ENCODE measurements around the gene CCDC66.
A peak's percentile ranks its signal among the peaks of the same experiment; 100 is the strongest.
"Not testable (repeated sequence)": the region's sequence is repeated elsewhere in the genome, so short reads cannot be mapped to it uniquely, and the experiment has no call there.

The CCDC66 gene

DNA sequence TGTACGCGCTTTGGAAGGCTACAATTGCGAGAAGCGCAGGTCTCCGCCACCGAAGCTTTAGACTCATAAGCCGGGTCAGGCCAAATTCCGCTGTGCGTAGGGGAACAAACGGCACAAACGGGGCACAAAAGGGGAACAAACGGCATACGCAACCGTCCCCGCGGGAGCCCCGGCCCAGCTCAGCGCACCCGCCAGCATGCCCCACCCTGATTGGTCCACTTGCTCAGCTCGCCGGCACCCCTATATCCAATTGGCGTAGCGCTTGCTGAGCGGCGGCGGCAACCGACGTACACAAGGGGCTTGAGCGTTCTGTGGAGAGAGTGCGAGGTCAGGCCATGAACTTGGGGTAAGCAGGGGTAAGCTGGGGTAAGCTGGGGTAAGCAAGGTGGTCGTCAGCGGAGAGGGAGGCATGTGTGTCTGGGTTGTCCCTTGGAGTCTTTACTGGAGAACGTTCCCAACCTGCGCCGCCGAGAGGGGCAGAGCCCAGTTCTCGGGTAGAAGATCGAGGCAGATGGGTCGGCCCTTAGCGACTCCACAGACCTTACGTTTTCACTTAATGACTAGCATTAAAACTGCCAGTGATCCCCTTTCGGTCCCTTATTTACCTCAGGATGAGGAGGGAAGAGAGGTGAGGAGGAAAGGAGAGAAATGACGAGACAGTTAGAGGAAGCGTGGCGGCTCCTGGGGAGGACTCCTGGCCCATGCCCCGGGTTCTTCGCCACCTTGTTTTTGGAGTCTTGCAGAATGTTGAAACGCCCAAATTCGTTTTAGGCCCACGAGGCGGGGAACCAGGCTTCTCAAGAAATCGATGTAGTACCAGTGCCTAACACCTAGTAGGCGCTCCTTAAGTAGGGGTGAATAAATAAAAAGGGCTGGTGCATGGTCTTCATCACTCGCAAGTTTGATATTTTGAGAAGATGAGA is at the start of gene CCDC66:
Gene CCDC66 (plus strand): TSS at position 268 of the 923 bp plus-strand sequence. CDS start 68 bp downstream, at position 336.
- DNase-seq: peak; percentile 95

DNA sequence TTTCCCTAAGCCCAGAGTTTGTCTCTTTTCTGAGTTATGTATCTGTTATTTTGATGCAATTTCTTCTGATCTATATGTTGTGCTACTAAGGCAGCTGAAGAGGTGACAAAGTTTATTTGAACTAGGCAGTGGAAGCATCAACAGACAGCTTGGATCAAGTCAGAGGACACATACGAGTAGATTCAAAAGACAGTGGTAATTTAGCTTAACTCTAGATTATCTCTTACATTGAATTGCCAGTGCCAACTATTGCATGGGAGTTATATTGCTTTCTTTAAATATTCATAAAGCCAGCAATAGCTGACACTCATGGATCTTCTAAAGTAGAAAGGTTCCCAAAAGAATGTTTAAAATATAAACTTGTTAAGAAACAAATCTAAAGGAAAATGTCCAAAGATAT is 37.3 kb upstream of the CCDC66 start:
- DNase-seq: no peak

DNA sequence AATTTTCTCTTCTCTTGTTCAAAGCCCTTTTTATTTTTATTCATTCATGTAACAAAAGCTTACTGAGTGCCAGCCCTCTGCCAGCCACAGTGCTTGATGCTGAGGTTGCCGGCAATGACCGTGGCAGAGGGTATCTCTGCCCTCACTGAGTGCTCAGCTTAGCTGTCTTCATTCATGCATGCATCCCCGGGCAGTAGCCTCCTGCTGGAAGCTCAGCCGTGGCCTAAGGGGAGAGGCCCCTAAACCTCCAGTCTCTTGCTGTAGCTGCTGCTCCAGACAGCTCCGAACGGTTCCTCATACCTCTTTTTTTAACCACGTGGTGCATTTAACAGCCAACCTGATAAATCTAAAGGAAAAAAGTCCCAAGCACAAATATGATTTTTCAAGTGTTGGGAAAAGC is 34.6 kb upstream of the CCDC66 start:
- no peak for DNase-seq

DNA sequence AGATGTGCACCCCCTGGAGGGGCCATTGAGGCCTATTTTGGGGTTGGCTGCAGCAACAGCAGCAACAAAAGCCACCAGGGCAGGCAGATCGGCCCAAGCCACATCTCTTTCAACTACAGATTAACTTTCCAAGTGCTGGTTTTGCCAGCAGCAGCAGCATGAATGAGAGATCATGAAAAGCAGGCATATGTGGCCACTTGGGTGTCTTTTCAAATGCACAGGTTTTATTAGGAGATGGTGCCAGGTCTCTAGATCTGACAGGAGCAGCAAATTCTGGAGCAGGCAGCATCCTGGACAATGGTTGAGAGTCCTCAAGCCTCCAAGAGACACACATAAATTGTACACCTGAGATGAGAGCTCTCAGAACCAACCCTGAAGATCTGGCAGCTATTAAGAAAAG is 31.7 kb upstream of the CCDC66 start:
- DNase-seq: no peak

DNA sequence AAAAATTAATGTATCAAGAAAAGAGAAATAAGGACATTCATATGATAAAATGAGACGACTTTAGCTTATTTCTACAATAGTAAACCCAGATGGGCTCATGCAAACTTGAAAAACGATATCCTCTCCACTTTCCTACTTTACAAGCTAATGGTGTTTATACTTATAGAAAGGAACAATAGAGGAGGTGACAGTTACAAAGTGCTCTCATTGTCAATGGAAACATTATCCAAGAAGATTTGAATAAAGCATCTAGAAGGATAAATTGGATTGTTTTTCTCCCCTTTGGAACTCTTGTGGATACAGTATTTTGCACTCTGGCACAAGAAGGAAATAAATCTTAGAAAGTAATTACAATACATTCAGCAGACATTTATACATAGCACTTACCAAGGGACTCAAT is 20.2 kb upstream of the CCDC66 start:
- no peak for DNase-seq

DNA sequence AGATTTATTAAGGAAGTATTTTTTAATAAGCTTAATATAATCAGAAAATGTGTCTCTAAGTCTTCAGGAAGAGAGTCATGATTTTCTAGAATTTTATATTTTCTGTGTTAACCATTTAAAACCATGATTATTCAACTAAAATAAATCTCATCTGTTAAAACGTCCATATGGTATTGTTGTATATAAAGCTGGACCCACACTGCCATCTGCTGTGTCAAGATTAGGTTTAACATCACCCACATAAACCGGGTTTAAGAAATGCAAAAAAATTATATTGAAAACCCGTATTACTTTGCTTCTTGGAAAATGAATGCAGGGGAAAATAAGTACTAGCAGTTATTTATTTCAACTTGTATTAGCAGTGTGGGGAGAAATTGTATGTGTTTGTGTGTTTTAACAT is 9.5 kb upstream of the CCDC66 start:
- no peak for DNase-seq

DNA sequence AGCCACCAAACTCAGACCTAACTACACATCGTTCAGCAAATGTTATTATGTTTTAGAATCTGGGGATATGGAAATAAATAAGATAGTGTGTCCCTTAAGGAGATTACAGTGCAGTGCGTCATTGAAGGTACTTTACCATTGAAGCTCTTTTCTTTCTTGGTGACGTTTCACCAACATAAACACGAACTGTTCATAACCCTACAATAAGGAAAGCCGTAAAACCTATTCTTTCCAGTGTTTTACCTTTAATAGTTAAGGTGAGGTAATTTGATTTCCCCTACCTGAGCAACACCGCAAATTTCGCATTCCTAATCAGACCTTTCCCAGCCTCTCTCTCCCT is 826 bp downstream of the CCDC66 start:
- DNase-seq: no peak

DNA sequence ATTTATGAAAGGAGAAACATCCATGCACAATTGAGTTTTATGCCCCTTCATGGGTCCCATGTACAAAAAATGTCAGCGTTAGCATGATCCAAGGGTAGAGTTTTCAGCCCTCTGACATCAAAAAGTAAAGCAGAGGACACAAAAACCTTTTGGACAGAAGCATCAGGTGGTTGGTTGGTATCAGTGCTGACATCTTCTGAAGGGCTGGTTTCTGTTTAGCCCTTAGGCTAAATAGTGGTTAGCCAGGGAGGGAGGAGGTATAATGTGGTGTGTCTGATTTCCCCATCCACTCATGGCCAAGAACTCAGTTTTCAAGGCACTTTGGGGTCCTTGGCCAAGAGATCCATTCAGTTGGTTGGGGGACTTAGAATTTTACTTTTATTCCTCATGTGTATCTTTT is 16.5 kb downstream of the CCDC66 start:
- no peak for DNase-seq

DNA sequence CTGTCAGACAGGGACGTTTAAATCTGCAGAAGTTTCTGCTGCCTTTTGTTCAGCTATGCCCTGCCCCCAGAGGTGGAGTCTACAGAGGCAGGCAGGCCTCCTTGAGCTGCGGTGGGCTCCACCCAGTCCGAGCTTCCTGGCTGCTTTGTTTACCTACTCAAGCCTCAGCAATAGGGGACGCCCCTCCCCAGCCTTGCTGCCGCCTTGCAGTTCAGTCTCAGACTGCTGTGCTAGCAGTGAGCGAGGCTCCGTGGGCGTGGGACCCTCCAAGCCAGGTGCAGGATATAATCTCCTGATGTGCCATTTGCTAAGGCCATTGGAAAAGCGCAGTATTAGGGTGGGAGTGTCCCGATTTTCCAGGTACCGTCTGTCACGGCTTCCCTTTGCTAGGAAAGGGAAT is 25.0 kb downstream of the CCDC66 start:
- DNase-seq: not testable (repeated sequence)

DNA sequence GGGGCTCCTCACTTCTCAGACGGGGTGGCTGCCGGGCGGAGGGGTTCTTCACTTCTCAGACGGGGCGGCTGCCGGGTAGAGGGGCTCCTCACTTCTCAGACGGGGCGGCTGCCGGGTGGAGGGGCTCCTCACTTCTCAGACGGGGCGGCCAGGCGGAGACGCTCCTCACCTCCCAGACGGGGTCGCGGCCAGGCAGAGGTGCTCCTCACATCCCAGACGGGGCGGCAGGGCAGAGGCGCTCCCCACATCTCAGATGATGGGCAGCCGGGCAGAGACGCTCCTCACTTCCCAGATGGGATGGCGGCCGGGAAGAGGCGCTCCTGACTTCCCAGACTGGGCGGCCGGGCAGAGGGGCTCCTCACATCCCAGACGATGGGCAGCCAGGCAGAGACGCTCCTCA is 27.3 kb downstream of the CCDC66 start:
- DNase-seq: not testable (repeated sequence)

DNA sequence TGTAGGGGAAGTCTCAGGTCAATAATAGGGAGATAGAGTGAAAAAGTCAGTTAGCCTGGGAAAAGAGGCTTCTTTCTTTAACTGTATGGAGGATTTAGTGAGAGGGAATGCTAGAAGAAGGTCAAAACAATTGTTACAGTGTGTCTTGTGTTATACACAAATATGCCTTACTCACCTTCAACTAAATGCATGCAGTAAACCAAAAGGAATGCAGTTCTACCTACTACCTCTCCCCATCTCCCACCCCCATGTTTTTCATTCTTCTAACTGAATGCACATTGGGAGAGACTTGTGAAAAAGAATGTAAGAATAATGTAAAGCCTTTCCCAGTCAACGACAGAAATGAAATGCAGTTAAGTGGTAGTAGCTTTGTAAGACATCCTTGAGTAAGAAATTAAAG is 33.8 kb downstream of the CCDC66 start:
- no peak for DNase-seq

DNA sequence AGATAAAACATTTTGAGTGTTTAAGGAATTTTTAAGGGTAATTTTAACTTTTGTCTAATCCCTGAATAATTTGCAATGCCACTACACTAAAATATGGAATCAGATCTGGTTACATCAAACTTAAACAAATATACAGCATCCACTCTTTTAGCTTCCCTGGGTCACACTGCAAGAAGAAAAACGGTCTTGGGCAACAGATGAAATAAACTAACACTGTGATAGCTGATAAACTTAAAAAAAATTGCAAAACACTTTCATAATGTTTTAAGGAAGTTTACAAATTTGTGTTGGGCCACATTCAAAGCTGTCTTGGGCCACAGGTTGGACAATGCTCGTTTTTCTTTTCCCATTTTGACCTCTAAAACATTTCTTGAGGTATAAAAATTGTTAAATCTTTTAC is 34.3 kb downstream of the CCDC66 start:
- DNase-seq: no peak

DNA sequence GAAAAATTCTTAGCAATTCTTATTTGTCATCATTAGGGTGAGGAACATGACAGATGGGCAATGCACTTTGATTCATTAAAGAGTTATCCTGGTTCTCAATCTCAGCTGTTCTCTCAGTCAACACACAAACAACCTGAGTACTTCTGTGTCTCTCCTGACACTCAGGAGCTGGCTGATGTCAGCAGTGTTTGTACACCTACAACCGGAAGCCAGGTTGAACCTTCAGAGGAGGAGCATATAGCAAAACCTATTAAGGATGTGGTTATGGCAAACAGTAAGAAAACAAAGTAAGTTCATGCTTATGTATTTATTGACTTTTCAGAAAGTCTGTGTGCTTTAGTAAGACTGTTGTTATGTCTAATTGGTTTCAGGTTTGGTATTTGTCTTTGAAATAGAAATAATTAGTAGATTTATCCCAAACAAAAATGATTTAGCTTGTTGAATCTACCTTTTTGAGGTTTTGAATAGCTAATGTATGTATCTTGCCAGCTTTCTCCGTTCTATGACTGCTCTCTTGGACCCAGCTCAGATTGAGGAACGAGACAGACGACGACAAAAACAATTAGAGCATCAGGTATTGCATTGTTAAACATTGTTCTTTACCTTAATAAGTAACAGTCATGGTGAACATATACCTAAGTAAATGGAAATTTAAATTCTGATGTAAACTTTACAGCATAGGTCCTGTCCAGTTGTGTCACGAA is 36.6 kb downstream of the CCDC66 start:
- no peak for DNase-seq

DNA sequence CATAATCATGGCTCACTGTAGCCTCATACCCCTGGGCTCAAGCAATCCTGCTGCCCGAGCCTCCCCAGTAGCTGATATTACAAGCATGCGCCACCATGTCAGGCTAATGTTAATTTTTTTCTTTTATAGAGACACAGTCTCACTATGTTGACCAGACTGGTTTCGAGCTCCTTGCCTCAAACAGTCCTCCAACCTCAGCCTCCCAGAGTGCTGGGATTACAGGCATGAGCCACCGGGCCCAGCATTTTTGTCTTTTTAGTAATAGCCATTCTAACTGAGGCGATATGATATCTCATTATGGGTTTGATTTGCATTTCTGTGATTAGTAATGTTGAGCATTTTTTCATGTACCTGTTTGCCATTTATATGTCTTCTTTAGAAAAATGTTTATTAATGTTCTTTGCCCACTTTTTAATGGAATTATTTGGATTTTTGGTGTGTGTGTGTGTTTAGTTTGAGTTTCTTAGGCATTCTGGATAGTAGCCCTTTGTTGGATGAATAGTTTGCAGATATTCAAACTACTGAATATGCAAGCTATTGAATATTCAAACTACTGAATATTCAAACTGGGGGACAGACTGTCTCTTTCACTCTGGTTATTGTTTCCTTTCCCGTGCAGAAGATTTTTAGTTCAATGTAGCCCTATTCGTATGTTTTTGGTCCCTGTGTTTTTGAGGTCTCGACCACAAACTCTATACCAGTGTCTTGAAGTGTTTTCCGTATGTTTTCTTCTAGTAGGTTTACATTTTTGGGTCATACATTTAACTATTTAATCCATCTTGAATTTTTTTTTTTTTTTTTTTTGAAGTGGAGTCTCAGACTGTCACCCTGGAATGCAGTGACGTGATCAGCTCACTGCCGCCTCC is 39.2 kb downstream of the CCDC66 start:
- DNase-seq: no peak

DNA sequence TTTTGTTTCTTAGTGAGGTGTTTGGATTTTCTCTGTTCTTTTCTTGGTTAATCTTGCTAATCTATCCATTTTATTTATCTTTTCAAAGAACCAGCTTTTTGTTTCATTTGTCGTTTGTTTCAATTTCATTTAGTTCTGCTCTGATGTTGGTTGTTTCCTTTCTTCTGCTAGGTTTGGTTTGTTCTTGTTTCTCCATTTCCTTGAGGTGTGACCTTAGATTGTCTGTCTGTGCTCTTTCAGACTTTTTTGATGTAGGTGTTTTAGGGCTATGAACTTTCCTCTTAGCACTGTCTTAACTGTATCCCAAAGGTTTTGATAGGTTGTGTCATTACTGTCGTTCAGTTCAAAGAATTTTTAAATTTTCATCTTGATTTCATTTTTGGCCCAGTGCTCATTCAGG is 51.5 kb downstream of the CCDC66 start:
- DNase-seq: not testable (repeated sequence)

DNA sequence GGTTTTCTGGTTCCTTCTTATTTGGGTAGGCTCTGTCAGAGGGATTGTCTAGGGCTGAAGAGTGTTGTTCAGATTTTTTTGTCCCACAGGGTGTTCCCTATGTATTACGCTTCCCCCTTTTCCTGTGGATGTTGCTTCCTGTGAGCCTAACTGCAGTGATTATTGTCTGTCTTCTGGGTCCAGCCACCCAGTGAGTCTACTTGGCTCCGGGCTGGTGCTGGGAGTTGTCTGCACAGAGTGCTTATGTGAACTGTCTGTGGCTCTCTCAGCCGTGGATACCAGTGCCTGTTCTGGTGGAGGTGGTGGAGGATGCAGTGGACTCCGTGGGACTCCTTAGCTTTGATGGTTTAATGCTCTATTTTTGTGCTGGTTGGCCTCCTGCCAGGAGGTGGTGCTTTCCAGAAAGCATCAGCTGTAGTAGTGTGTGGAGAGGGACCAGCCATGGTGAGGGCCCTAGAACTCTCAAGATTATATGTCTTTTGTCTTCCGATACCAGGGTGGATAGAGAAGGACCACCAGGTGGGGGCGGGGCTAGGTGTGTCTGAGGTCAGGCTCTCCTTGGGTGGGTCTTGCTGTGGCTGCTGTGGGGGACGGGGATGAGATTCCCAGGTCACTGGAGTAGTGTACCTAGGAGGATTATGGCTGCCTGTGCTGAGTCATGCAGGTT is 53.8 kb downstream of the CCDC66 start:
- no peak for DNase-seq

DNA sequence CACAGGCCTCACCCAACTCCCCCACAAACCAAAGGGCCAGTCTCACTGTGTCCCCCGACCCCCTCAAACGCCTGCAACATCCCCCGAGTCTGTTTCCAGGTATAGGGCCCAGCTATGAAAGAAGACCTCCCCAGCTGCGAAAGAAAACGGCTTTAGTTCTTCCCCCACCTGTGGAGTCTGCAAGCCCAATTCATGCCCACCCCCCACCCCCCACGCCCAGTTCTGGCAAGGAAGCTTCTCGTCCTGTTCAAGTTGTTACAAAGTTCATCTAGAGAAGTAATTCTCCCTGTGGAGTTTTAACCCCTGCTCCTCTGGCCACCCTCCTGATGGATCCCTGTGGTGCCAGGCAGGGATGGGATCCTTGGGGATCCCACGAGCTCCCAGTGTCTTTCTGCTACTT is 54.4 kb downstream of the CCDC66 start:
- DNase-seq: no peak

DNA sequence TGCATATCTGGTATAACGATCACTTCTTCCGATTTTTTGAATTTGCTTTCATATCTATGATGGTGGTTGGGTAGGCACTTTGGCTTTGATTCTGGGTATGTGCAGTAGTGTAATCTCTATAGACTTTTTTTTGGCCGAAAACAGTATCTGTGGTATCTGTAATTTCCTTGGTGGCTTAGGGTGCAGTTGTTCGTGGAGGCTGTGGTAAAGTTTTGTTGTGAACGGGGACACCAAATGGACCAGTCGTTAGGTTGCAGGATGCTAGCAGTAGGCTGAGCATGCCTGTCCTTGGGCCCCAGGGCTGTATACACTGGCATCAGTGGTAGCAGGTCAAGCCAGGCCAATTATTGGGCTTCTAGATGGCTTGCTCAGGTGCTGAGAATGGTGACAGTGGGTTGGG is 55.2 kb downstream of the CCDC66 start:
- no peak for DNase-seq

DNA sequence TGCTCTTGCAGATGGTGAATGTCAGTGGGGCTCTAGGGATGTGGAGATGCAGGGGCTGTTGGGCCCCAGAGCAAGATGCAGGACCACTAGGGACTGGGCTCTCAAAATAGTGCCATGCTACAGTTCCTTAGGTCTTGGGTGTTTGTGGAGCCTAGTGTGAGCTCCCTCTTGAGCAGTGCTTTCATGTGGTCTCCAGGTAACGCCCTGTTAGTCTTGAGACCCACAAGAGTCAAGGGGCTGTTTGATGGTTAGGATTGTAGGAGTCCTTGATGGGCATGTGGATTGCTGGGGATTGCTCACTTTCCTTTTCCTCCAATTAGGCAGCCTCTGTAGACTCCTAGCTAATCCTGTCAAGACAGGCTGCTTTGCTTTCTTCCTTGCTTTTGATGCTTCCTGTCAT is 56.0 kb downstream of the CCDC66 start:
- DNase-seq: no peak

DNA sequence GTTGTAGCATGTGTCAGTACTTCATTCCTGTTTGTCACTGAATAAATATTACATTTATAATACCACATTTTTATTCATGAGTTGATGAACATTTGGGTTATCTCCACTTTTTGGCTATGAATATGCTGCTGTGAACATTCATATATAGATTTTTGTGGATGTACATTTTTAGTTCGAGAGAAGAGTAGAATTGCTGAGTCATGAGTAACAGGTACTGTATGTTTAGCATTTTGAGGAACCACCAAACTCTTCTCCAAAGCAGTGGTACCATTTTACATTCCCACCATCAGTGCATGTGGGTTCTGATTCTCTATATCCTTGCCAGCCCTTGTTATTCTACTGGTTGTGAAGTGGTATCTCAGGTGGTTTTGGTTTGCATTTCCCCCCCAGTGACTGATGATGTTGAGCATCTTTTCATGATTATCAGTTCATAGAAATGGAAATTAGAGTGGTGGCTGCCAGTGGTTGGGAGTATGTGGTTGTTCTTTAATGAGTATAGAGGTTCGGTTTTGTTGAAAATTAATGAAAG is 59.6 kb downstream of the CCDC66 start:
- no peak for DNase-seq

DNA sequence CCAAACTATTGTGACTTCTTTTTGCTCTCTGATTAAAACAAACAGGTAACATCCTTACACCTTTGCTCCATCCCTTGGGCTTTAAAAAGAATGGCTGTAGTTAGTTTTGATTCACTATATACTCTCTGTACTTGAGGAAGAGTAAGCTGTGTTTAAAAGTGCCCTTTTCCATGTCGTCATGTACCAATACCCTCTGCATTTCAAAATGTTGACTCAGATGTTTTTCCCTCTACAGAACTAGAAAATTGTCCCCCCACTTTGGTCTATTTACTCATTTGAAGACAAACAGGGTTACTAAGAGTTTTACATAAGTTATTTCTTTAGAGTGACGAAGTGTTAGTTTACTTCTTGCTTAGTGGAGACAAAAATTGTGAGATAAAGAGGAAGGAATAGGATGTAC is 63.4 kb downstream of the CCDC66 start:
- no peak for DNase-seq

DNA sequence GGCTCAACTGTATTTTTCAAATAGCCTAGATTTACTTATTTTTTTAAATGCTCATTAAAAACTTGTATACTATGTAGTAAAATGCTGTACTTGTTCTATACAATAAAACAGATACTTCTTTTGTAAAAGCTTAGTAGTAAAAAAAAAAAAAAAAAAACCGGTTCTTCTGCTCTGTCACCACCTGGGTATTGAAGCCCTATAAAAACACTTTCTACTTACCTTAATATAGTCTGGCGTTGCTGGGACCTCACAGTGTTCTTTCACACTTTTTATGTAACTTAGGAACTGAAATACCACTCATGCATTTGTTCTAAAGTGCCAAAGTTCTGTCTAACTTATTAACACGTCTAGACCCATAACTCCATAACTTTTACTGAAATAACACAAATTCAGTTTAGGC is 64.7 kb downstream of the CCDC66 start:
- DNase-seq: no peak

DNA sequence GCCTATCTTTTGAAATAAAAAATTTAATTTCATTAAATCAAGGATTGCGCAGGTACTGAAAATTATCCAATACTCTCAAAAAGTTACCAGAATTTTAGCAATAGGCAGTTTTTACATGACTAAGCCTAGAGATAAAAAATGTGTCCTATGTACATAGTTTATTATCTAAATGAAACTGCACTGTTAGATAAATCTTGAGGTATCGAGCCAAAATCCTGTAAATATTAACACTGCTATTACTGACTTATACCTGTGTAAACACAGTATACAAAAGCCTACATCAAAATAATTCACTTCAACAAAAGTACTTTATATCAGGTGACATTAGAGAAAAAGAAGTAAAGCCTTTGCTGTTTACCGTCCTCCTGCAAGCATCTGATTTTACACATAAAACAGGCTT is 65.4 kb downstream of the CCDC66 start:
- no peak for DNase-seq

Measured in activated naive CD4-positive, alpha-beta T cell treated with anti-CD3 and anti-CD28 coated beads, Interleukin-2, amount 50 U/mL, for 16 hours (primary cell).